GM19455 (cell line): ENCODE measurements around the gene GPAT3.
A peak's percentile ranks its signal among the peaks of the same experiment; 100 is the strongest.
"Not testable (repeated sequence)": the region's sequence is repeated elsewhere in the genome, so short reads cannot be mapped to it uniquely, and the experiment has no call there.

ENCODE experiments used
- ATAC-seq: cut with Tn5 transposase; IDR thresholded peaks from one replicate; pipeline ENCODE4 v1.9.1; 2021; ENCODE audit not compliant: unreplicated experiment

The GPAT3 gene

GRCh38 chr4:83591730-83592129, 55.8 kb downstream of the GPAT3 start:
- no peak for ATAC-seq

GRCh38 chr4:83599183-83599582, 63.3 kb downstream of the GPAT3 start:
- peak; percentile 69 for ATAC-seq

GRCh38 chr4:83603129-83603528, 67.2 kb downstream of the GPAT3 start:
- ATAC-seq = no peak

DNA sequence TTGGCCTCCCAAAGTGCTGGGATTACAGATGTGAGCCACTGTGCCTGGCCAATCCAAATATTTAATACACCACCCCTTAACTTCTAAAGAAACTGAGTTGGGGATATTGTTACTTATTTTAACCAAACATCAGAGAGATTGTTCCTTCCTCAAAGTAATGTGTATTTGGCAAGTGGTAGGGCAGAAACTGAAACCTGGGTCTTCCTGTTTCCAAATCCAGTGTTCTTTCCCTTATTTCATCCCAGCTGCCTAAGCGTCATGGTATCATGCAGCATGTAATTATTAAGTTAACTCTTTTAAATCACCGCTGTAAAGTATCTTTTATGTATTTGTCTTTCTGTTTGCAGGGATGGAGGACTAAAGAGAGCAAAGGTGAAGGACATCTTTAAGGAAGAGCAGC, 68.4 kb downstream of the GPAT3 start:
- no peak for ATAC-seq

DNA sequence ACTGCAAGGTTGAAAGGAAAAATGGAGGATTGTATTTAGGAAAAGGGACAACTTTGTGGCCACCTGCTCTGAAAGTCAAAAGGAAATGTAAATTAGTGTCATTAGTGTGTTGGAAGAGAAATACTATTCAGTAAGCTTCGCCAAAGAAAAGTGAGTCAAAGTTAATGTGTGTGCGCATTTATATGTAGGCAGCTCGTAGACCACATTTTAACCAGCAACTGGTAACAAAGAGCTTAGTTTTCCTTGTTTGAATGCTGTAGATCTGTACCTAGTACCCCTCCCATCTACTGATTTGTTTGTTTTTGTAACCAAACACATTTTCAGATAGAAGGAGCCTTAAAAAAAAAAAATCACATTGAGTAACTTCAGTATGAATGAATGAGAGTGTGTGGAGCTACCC, 69.3 kb downstream of the GPAT3 start:
- no peak for ATAC-seq

DNA sequence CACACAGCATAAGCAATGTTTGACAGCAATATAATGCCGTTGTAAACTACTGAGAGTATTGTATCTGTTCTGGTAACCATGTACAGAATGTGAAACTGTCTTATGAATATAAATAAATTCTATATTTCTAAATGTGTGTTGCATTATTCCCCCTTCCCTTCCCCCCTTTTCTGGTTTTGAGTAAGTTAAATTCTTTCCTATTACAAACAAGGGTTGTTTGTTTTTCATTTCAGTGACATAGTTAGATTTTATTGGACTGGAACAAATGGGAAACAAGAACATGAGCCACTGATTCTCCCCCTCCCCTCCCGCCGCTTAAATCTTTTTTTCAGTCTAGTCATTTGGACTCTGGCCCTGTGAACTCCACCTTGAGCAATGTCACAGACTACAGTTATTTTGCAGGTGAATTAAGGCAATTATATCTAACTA, 69.8 kb downstream of the GPAT3 start:
- ATAC-seq = no peak

DNA sequence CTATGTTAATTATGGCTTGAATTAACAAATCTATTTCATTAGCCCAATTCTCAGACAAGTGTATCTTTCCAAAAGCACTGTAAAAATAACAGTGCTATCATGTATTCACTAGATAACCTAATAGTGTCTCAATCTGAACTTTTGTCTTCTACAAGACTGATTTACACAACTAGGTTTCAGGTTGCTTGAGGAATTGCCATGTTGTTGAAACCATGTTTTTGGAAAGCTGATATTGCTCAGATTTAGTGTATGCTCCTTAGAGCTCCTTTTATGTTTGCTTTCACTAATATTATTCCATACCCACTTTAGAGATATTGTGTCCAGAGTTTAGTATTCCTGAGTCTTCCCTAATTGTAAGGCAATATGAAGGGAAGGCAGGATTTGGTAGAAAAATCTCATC, 70.6 kb downstream of the GPAT3 start:
- ATAC-seq = no peak

DNA sequence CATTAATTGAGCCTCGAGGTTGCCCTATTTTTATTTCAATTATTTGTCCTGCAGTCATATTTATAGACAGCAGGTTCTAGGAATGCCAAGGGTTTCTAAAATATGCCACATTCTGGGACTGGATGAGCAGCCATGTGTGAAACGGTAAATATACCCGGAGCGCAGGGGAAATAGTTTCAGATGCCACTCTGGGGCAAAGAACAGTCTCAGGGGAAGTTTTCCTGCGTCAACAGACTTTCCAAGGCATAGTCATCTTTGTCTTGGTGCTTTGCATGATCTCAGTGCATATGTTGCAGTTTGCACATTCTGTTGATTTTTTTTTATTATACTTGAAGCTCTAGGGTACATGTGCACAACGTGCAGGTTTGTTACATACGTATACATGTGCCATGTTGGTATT, 71.0 kb downstream of the GPAT3 start:
- no peak for ATAC-seq

GRCh38 chr4:83609365-83609764, 73.5 kb downstream of the GPAT3 start:
- ATAC-seq = no peak

DNA sequence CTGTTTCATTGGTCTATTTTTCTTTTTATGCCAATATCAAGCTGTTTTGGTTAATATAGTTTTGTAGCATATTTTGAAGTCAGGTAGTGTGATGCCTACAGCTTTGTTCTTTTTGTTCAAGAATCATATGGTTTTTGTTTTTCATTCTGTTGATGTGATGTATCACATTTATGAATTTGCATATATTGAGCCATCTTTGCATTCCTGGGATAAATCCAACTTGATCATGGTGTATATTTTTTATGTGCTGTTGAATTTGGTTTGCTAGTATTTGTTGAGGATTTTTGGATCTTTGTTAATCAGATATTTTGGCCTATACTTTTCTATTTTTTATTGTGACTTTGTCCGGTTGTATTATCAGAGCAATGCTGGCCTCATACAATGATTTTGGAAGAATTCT, 74.8 kb downstream of the GPAT3 start:
- ATAC-seq = no peak

DNA sequence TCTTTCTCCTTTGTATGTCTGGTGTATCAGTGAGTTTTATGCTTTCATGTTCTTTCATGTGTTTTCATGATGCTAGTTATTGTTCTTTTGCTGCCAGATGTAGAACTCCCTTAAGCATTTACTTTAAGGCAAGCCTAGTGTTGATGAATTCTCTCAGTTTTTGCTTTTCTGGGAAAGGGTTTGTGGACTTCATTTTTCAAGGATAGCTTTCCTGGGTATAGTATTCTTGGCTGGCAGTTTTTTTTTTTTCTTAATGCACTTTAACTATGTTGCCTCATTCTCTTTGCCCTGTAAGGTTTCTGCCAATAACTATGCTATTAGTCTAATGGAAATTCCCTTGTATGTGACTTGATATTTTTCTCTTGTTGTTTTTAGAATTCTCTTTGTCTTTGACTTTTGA, 77.1 kb downstream of the GPAT3 start:
- no peak for ATAC-seq

GRCh38 chr4:83613994-83614393, 78.1 kb downstream of the GPAT3 start:
- no peak for ATAC-seq

- ATAC-seq = no peak
These were observed 80.3 kb downstream of the GPAT3 start for GRCh38 chr4:83616252-83616651.

DNA sequence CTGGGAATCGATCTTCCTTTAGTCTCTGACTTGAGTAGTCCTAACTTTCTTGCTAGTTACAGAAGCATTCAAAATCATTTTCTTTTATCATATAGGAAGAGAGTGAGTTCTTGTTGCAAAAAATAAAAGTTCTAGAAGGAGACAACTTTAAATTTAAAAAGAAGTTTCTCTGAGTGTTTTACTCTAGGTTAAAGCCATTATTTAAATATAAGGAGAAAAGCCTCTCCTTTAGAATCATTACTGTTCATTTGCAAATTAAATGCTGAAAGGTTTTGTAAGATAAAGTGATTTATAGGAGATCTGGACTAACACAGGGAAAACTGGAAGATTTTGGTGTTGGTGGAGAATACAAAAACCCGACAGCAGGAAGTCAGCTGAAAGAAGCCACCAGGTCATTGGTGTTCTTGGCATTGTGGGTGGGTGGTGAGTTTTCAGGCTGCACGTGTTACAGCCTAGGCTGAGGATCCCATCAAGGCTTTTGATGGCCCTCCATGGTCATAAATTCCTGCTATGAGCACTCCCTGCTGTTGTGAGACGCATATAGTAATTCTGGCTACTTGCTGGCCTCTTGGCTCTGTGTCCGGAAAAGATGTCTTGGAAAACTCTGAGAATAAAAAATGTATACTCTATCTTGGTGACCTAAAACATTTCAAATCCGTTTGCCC, 81.6 kb downstream of the GPAT3 start:
- no peak for ATAC-seq

DNA sequence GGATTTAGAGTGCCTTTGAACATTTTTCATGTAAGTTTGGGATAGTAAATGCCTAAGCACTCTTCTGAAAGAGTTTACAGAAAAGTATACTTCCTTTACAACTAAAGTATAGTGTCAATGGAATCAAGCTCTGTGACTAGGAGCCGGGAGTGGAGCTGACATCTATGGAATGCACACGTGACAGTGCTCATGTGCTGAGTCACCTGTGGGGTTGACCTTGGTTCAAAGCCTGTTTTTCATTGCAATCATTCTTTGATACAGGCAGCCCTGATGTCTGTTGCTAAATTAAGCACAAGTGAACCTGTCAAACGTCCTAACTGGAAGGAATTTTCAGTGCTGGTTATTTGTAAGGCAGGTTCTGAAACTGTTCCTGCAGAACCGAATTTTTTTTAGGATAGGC, 82.5 kb downstream of the GPAT3 start:
- ATAC-seq = no peak

DNA sequence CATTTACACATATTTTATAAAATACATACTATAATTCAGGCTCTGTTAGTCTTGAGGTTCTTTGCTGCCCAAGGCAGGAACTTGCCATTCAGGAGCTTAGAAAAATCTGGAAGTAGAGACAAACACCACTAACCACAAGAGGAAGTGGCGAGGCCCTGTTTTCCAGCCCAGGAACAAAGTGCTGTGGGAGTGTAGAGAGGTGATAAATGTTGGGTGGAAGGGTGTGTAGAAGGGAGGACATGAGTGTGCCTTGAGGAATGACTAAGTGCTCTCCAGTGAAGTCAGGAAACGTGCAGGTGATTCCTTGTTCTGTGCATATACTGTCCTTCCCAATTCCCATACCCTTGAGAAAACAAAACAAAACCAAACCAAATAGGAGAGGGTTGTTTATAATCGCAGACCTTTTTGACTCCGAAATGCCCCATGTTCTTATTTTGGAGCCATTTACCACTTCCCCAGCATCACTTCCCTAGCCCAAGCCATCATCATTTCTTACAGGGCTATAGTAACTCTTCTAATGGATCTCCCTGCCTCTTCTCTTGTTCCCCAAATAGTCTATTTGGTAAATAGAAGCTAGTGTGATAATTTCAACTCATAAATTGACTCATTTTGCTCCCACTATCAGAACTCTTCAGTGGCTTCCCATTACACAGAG, 83.2 kb downstream of the GPAT3 start:
- no peak for ATAC-seq

GRCh38 chr4:83622127-83622526, 86.2 kb downstream of the GPAT3 start:
- not testable (repeated sequence) for ATAC-seq

DNA sequence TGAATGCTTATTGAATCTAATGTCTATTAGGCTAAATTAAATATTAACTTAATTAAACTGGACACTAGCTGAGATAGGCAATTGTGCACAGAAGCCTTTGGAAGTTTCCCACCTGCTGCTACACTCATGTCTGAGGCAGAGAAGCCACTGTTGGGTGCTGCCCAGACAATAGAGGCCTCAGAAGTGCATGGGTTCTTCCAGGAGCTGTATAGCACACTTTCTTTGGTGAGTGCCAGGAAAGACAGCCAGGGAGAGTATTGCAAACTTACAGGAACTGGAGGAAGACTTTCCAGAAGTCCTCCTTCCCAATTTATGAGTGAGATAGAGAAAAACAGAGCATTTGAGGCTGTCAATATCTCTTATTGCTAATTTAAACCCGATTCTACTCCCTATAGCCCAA, 89.9 kb downstream of the GPAT3 start:
- no peak for ATAC-seq

GRCh38 chr4:83626245-83626836, 90.4 kb downstream of the GPAT3 start:
- no peak for ATAC-seq

DNA sequence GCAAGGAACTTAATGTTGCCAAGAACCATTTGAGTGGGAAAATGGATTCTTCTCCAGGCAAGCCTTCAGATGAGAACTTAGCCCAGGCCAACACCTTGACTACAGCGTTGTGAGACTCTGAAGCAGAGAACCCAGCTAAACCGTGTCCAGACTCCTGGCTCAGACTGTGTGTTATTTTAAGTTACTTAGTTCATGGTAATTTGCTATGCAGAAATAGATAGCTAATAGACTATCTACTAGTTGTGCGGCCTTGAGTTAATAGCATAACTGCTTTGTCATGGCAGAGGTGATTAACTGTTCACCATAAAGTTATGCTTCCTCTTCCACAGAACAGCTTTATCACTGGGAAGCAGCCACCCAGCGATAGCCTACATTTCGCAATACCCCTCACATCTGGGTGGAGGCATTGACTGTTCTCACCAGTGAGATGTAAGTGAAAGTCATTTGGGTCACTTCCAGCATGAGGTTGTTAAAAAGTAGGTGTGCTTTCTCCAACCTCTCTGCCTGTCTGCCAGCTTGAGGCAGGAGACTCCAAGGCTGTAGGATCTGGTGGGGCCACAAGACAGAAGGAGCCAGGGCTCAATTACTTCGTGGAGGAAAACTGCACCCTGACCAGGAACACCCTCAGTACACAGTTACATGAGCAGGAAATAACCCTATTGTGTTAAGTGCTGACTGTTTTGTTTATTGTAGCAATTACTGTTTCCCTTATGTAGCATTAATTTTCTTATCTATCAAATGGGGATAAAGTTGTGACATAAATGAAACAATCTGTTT, 94.2 kb downstream of the GPAT3 start:
- ATAC-seq = no peak

GRCh38 chr4:83631066-83631465, 95.2 kb downstream of the GPAT3 start:
- no peak for ATAC-seq

DNA sequence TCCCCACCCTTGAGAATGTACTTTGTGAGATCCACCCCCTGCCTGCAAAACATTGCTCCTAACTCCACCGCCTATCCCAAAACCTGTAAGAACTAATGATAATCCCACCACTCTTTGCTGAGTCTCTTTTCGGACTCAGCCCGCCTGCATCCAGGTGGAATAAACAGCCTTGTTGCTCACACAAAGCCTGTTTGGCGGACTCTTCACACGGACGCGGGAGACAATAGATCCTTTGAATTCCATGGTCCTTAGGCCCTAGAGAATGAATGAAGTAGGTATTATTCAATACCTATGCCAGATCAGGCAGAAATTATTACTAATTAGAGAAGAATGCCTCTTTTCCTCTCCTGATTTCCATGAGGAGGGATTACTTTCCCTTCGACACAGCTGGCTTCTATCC, 101.0 kb downstream of the GPAT3 start:
- no peak for ATAC-seq
